Testis (tissue), 2 donors: ENCODE data around the gene VRK1.

ENCODE experiments used
- CTCF ChIP-seq, 3 experiments: fragments of 450-650 bp in 2 of 3; fragments of 200-600 bp in 1 of 3; sonication (generic) in 1 of 3; IDR thresholded peaks; one replicate each; pipeline ENCODE4 v1.5.1; 2016 to 2019; ENCODE audit warnings: antibody characterized with exemption in 3 of 3, mild to moderate bottlenecking in 2 of 3, moderate library complexity in 1 of 3
- POLR2A ChIP-seq: fragments of 450-650 bp; IDR thresholded peaks from one replicate; pipeline ENCODE4 v1.6.1; 2017; ENCODE audit warnings: antibody characterized with exemption, mild to moderate bottlenecking, moderate library complexity

- TF ChIP-seq POLR2A (no peak), CTCF (IDR thresholded peaks at IDR 0.05) (no peak)
These were observed 54.7 kb downstream of the VRK1 start for GRCh38 chr14:96851694-96852381.
